GM12878 (cell line): ENCODE data around the gene PYGB. TPM values are rescaled to one million over a fixed set of nuclear protein-coding genes. Genes with fewer than 3 reads are reported as not detected.

Source experiments
- ATAC-seq: fragments of 200-7000 bp; cut with Tn5 transposase; 3 replicates; pipeline ENCODE4 v1.9.1; 2020; ENCODE audit warnings: mild to moderate bottlenecking, moderate library complexity
- BruUV-seq: library from RNA; stranded (reverse); fragments of 400-500 nt; replicated peaks from 2 replicates; lab custom pipeline; 2021; lab: Mats Ljungman, UMichigan
- CTCF ChIA-PET: fragments of 300-600 bp; sonication (Branson Sonifier 250); formaldehyde crosslinking; extraction: SDS; loops from one replicate; lab custom pipeline; 2021; ENCODE audit warnings: inconsistent platforms; lab: Yijun Ruan, JAX
- POLR2A ChIA-PET: fragments of 350-600 bp; formaldehyde crosslinking; extraction: SDS; loops from one replicate; lab custom pipeline; 2021; ENCODE audit warnings: inconsistent platforms; lab: Charles Lee
- RAD21 ChIA-PET: fragments of 300-600 bp; sonication (Branson Sonifier 250); formaldehyde crosslinking; loops from one replicate; lab custom pipeline; 2023; ENCODE audit warnings: antibody characterized with exemption; ENCODE audit not compliant: unreplicated experiment; lab: Charles Lee
- SMC1A ChIA-PET: fragments of 300-600 bp; sonication (Branson Sonifier 250); formaldehyde crosslinking; loops from one replicate; lab custom pipeline; 2023; ENCODE audit not compliant: unreplicated experiment, uncharacterized antibody; lab: Charles Lee
- DNase-seq: peaks from one replicate; pipeline ENCODE4 v3.0.0-alpha.2; 2011; ENCODE audit warnings: low read depth, low spot score
- FAIRE-seq: peaks from 3 replicates; lab custom pipeline; 2011; peaks lifted over from hg19 to GRCh38; lab: Jason Lieb, UNC
- H2AFZ ChIP-seq: 2 replicates; pipeline ENCODE4 v1.6.0; 2011; ENCODE audit warnings: low read depth, low read length, control low read depth; ENCODE audit not compliant: control insufficient read depth
- H3K27ac ChIP-seq: 2 replicates; pipeline ENCODE4 v1.5.1; 2011; ENCODE audit warnings: control low read depth; ENCODE audit not compliant: control insufficient read depth, insufficient read depth
- H3K27me3 ChIP-seq, 2 experiments: replicated peaks in 1 of 2; 2 replicates each; pipeline versions ENCODE4 v1.6.0 to v1.6.1; 2011; ENCODE audit warnings: low read length in 1 of 2; ENCODE audit not compliant: control insufficient read depth in 2 of 2, insufficient read depth in 2 of 2
- H3K36me3 ChIP-seq, 2 experiments: 2 replicates each; pipeline ENCODE4 v1.5.1; 2011; ENCODE audit warnings: low read length in 1 of 2; ENCODE audit not compliant: control insufficient read depth in 2 of 2, insufficient read depth in 2 of 2
- H3K4me1 ChIP-seq: 2 replicates; pipeline ENCODE4 v1.6.1; 2011; ENCODE audit warnings: mild to moderate bottlenecking, low read length, moderate library complexity, mixed read lengths; ENCODE audit not compliant: control insufficient read depth, insufficient read depth
- H3K4me2 ChIP-seq: 2 replicates; pipeline ENCODE4 v1.6.0; 2011; ENCODE audit warnings: control low read depth; ENCODE audit not compliant: control insufficient read depth, insufficient read depth
- H3K4me3 ChIP-seq: fragments of 200-600 bp; sonication (generic); 2 replicates; pipeline ENCODE4 v1.5.1; 2016
- H3K79me2 ChIP-seq: 2 replicates; pipeline ENCODE4 v1.6.0; 2011; ENCODE audit warnings: low read length; ENCODE audit not compliant: control insufficient read depth, insufficient read depth
- H3K9ac ChIP-seq: 2 replicates; pipeline ENCODE4 v1.8.0; 2011; ENCODE audit warnings: low read length, control low read depth, mixed read lengths; ENCODE audit not compliant: control insufficient read depth, insufficient read depth
- H3K9me3 ChIP-seq: replicated peaks from 3 replicates; pipeline ENCODE4 v1.5.1; 2011; ENCODE audit warnings: mild to moderate bottlenecking, low read length; ENCODE audit not compliant: control insufficient read depth, insufficient read depth
- H4K20me1 ChIP-seq: 2 replicates; pipeline ENCODE4 v1.6.0; 2011; ENCODE audit not compliant: control insufficient read depth, insufficient read depth
- MLLT1 ChIP-seq: fragments of 450-650 bp; IDR thresholded peaks from 2 replicates; pipeline ENCODE4 v1.6.1; 2016; ENCODE audit warnings: mild to moderate bottlenecking
- PML ChIP-seq: IDR thresholded peaks from 2 replicates; pipeline ENCODE4 v1.6.1; 2012; ENCODE audit warnings: low read length, inconsistent platforms
- WGBS: methylation state at CpG from one replicate; pipeline ENCODE4 v1.1.6; 2016; ENCODE audit warnings: low lambda C conversion rate; ENCODE audit not compliant: insufficient replicate concordance, insufficient coverage; ENCODE audit errors: missing lambda C conversion rate; 5-methylcytosine and 5-hydroxymethylcytosine counted together
- in situ Hi-C: fragments of 300-500 bp; cut with MboI; formaldehyde crosslinking; loops from 9 replicates; pipeline ENCODE4 v1.14.3; 2018; ENCODE audit warnings: mixed read lengths
- intact Hi-C: fragments of 100-400 bp; cut with micrococcal nuclease; formaldehyde crosslinking; loops from one replicate; pipeline ENCODE4 v1.14.2; 2022; ENCODE audit not compliant: unreplicated experiment
- polyA plus RNA-seq, 11 experiments: library from polyadenylated mRNA; depleted of rRNA in 4 of 11; unstranded in 6 of 11; stranded (reverse) in 5 of 11; fragments of >200 nt; fragmentation: Nextera tagmentation in 4 of 11; fragmentation: Illumina TruSeq in 1 of 11; extraction: Ambion mirVana in 4 of 11; extraction: Trizol in 1 of 11; gene quantifications; 1 replicate in 1 of 11; 2 replicates in 10 of 11; pipeline versions ENCODE4 v1.2.1 to v1.2.3, GENCODE V29; 2011 to 2016; ENCODE audit warnings: inconsistent platforms in 2 of 11, missing spikeins in 2 of 11, low read depth in 1 of 11
- total RNA-seq, 4 experiments: library from RNA; depleted of rRNA in 3 of 4; stranded (reverse); fragments of >200 nt in 3 of 4; fragmentation: Illumina TruSeq in 1 of 4; extraction: Trizol in 1 of 4; gene quantifications; 2 replicates each; pipeline versions ENCODE4 v1.2.1 to v1.2.3, GENCODE V29; 2013 to 2021

PYGB gene
- total and polyA plus RNA-seq, 10 of the 15 experiments (the other 5 are each of a cell fraction or from before 2014, with no cell fraction given) = 0.34 to 33.5 (median 21.8) TPM

GRCh38 chr20:25295386-25296093 is 47.7 kb downstream of the PYGB start:
- WGBS = 95% methylated on average over 10 of the region's 10 CpGs
- no peak for ATAC-seq
- Histone ChIP-seq H3K4me2 (no peak overlapping the region), H3K4me3 (no peak overlapping the region), H3K27me3 (no peaks in the 10 kb centered on the region), H3K9ac (no peak overlapping the region), H2AFZ (no peak overlapping the region), H3K27ac (peak overlapping the region; percentile 98), H4K20me1 (no peaks in the 10 kb centered on the region), H3K36me3 (peaks cover 0 to 14% of the 10 kb centered on the region in 2 experiments; a peak in 3 of 4 replicates), H3K79me2 (no peaks in the 10 kb centered on the region), H3K4me1 (peaks cover 41% of the 10 kb centered on the region), H3K9me3 (no peaks in the 10 kb centered on the region)
- DNase-seq = no peak
- in situ Hi-C loops = loop anchor here (5.0 to 10.0 kb wide), 2 partner anchors 97 to 451 kb away; partner anchors contain the start of gene ABHD12
- CTCF ChIA-PET = interaction anchor here (0.7 to 5.1 kb wide), 11 partner anchors 8 to 111 kb away, joined by 3 to 95 read pairs (median 4); partner anchors contain the start of genes GINS1 and PYGB
- intact Hi-C loops = no loop called here
- TF ChIP-seq PML = 0 out of 2 replicates have a peak, but pooled peaks have one; percentile 17
- TF ChIP-seq MLLT1 = no peak
- RAD21 ChIA-PET = interaction anchor here (1.1 to 4.9 kb wide), 5 partner anchors 14 to 103 kb away, joined by 3 to 59 read pairs (median 4); no protein-coding TSS in a partner anchor
- POLR2A ChIA-PET = no interaction called here
- no TSS peak for BruUV-seq
- FAIRE-seq = no peak
- SMC1A ChIA-PET = interaction anchor here (1.3 to 3.5 kb wide), 4 partner anchors 15 to 103 kb away, joined by 3 to 53 read pairs (median 7); no protein-coding TSS in a partner anchor
